Stimulated activated CD4-positive, alpha-beta T cell treated with anti-CD3 and anti-CD28 coated beads, TNF-alpha, amount 100 ng/mL, for 24 hours (primary cell): ENCODE results near the gene NR5A1.

Experiments
- DNase-seq, 3 experiments: peaks; one replicate each; pipeline ENCODE4 v3.0.0-alpha.2; 2020; ENCODE audit warnings: low read depth in 3 of 3

NR5A1 gene

DNA sequence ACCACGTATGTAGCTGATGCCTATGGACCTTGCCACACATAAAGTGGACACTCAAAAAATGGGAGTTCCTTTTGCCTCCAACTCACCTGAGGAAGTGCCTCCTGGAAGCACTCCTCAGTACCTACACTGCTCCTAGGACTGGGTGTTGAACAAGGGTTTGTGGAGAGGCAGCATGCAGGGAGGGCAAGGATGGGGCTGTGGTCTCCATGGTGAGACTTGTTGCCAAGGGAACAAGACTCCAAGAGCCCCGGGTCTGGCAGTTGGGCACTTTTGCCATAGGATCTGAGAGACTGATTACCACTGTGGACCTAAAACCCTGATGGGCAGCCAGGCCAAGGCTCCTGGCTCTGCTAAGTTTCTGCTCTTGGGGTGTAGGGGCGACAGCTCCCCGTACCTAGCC is 6.9 kb upstream of the NR5A1 start:
- DNase-seq: no peak

GRCh38 chr9:124513376-124513994 is 6.3 kb upstream of the NR5A1 start:
- no peak for DNase-seq

- DNase-seq: no peak
Observed at GRCh38 chr9:124512806-124513204, 5.6 kb upstream of the NR5A1 start.

- DNase-seq: no peak
Observed at GRCh38 chr9:124511891-124512805, 4.9 kb upstream of the NR5A1 start.

DNA sequence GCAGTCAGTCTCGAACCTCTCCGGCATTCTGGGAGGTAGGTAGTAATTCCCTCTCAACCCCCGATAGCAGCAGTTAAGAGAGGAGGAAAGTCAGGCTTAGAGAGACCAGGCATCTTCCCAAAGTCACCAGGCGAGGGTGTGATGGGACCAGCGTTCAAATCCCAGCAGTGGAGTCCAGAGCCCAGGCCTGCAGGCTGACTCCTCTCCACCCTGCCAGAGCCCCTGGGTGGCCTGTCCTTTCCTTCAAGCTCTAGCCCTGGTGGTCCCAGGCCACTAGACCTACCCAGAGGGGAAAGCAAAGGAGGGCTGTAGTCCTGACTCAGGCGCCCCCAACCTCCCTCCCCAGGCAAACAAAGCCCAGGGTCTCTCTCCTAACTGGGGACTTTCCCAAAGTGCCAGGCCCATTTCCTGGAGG is 4.2 kb upstream of the NR5A1 start:
- no peak for DNase-seq

DNA sequence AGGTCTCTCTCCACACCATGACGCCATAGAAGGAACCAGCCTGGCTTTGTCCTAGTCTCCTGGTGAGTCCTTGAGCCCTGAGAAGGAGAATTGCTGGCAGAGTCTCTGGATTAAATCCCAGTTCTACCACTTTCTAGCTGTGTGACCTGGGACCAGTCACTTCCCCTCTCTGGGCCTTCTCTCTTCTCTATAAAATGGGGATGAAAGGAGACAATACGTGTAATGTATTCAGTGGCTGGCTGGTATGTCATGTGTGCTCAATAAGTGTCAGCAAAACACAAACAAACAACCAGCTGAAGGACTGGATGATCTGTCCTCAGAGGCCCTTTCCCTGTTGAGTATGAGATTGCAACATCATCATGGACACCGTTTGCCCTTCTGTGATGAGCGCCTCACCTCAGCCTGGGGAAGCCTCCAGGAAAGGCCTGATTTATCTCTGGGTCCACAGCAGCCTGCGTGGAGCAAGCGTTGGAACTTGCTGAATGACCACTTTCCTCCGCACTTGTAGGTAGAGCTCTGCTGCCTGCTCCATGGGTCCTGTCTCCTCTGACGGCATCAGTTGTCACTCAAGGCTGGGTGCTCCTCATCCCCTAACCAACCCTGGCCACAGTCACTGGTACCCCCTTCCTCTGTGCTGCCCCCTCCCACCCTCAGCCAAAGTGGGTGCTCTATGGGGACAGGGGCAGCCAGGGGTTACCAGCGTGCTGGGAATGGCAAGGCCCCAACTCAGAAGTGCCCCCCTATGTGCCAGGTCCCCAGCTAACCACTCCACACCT is 3.6 kb upstream of the NR5A1 start:
- no peak for DNase-seq

DNA sequence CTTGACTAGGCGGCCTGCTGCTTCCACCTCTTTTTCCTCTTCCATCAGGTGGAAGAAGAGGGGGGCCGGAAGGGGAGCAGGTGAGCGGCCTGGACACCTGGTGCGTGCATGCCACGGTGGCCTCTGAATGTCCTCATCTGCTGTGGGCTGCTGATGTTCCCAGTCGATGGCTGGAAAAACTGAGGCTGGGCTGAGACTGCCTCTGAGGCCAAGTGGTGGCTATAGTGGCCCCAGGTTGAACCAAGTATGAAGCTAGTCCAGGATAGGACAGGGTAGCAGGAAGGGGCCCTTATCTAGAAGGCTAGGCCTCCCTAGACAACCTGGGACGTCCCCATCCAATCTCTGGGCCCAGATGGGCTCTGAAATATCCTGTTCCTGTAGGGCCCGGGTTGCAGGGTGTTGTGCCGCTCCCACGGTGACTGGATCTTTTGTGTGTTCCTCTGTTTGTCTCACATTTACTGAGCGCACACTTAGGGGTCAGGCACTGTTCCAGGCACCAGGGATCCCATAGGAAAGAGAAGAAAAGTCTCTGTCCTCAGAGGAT is 753 bp upstream of the NR5A1 start:
- DNase-seq: no peak

GRCh38 chr9:124506433-124506832 is 766 bp downstream of the NR5A1 start:
- DNase-seq: no peak

DNA sequence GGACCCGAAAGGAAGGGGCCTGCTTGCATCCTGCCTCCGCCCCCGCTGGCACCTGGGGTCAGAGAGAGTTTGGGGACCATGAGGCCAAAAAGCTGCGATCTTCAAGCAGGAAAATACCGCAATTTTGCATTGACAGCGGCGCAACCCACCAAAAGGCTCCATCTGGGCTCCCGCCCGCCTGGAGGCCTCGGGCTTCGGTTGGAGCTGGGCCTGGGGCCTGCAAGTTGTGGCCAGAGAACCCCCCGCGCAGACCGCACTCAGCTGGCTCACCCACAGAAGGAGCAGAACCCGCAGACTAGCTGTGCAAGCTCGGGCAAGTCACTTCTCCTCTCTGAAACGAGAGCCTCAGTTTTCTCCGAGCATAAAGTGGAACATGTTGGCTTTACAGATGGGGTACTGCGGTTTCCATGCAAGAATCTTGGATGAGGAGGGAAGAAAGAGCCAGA is 1.3 kb downstream of the NR5A1 start:
- DNase-seq: no peak

- DNase-seq: no peak
Observed at GRCh38 chr9:124505006-124505900, 1.9 kb downstream of the NR5A1 start.

DNA sequence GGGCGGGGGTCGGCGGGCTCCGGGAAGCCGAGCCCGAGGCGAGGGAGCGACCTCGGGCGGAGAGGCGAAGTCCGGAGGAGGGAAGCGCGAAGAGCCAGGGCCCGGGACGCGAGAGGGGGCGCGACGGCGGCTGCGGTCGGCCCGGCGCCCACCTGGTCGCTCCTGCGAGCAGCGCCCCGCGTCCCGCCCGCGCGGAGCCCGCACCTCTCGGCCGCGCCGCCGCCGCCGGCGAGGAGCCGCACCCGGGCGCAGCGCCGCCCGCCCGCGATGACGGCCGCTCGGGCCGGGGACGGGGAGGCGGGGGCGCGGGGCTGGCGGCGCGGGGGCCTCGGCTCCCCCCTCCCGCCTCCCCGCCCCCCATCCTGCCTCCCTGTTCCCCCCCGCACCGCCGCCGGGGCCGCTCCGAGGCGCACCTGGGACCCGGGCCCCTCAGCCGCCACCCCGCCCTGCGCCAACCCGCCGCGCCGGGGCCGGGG is 2.6 kb downstream of the NR5A1 start:
- no peak for DNase-seq

DNA sequence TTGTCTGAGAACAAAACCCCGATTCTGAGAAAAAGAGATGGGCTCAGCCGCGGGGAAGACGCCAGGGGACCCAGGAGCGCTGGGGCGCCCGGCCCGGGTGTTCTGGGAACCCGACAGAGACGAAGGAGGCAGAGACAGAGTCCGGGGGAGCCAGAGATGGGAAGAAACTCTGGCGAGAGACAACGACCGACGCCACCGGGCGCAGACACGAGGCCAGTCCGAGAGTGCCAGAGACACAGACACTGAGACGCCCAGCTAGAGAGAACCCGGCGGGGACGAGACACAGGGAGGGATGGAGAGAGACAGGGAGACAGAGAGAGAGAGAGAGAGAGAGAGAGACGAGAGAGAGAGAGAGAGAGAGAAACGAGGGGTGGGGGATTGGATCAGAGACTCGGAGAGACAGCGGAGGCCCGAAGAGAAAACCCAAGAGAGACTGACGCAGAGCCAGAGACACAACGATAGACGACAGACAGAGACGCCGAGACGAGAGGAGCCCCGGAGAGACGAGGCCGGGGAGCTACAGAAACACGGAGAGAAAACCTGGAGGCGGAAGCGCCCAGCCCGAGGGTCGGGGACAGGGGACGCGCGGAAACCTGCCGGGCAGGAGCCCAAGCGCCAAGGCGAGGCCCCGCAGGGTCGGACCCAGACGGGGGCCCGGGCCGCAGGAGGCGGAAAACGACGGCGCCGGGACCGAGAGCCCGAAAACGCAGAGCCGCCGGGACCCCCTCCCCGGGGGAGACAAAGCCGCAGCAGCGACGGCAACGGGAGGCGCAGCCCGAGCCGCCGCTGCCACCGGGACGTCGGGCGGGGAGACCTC is 3.3 kb downstream of the NR5A1 start:
- no peak for DNase-seq

GRCh38 chr9:124502711-124503702 is 4.2 kb downstream of the NR5A1 start:
- DNase-seq: no peak

DNA sequence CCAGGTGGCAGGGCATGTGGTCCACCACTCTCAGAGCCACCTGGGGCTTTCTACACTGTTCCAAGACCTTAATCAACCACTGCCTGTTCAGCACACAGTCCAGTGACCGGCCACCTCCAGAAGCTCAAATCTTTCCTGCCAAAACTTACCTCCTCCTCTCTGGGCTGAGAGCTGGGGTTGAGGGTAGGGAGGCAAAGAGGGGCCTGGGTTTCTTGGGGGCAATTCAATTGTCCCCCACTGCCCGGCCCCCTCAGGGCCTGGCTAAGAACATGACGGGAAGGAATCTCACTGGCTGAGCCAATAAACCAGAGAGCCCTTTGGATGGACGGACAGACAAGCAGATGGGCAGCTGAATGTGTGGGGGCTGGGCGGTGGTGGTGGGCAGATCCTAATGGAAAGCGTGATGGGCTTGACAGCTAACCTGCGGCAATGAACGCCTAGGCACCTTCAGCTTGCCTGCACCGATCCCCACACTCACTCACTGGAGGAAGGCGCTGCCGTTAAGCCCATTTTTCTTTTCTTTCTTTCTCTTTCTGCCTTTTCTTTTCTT is 5.4 kb downstream of the NR5A1 start:
- DNase-seq: no peak

DNA sequence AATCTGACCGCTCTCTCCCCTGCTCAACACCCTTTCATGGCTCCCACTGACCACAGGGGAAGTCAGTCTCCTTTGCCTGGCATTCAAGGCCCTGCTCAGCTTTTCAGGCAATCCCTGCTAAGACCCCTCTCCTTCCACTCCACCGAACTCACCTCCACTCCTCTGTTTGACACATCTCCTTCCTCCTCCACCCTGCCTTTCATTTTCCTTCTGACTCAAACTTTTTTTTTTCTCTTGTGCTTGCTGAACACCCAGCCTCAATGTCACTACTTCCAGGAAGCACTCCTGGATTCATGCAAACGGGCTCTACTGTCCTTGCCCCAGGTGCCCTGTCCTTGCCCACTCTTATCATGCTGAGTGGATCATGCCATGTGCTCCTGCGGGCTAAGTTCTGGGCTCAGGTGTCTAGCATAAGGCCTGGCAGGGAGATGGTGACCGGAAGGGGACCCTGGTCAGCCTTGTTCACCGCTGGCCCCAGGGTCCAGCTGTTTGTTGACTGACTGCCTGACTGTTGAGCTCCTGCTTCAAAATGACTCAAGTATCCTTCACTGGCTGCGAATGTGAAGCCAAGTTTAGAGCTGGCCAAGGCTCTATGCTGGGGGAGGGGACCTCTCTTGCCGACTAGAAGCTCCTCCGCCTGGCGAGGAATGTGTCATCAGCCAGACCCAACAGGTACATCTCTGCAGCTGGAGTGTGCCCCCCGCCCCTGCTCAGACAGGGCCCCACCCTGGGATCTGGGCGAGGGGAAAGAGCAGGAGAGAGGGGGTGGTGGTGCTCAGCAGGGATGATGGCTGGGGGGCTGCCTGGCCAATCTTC is 6.2 kb downstream of the NR5A1 start:
- DNase-seq: no peak

- DNase-seq: no peak
Observed at GRCh38 chr9:124500028-124500795, 7.0 kb downstream of the NR5A1 start.

DNA sequence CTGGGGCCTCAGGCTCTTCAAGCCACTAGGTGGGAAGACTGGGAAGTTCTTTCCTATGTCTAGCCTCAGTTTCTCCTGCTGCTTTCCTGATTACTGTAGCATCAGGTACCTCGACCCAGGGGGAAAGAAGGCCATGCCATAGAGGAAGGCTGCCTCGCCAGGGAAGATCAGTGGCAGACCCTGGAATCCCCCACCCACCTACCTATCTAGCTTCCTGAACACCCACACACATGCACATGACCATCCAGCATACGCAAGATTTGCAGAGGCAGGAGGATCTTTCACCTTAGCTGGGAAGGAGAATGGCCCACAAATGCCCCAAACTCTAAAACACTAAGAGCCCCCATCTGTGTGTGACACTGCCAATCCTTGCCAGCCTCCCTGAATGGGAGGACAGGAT is 8.0 kb downstream of the NR5A1 start:
- DNase-seq: no peak
